WTC11 (cell line): ENCODE measurements around the gene WDR18. TPM values are rescaled to one million over a fixed set of nuclear protein-coding genes. Genes with fewer than 3 reads are reported as not detected.

ENCODE experiments used
- ATAC-seq: fragments of 200-7000 bp; cut with Tn5 transposase; 2 replicates; pipeline ENCODE4 v1.10.0; 2021; ENCODE audit warnings: mild to moderate bottlenecking, moderate library complexity
- CTCF ChIA-PET: fragments of 300-600 bp; sonication (Branson Sonifier 250); formaldehyde crosslinking; loops from one replicate; lab custom pipeline; 2021; ENCODE audit warnings: antibody characterized with exemption; lab: Charles Lee
- POLR2A ChIA-PET: fragments of 350-600 bp; sonication (Branson Sonifier 250); formaldehyde crosslinking; loops from one replicate; lab custom pipeline; 2021; ENCODE audit warnings: antibody characterized with exemption; lab: Charles Lee
- DNase-seq: peaks from one replicate; pipeline ENCODE4 v3.0.0; 2021; ENCODE audit warnings: low spot score
- H3K27ac Mint-ChIP-seq: 2 replicates; pipeline ENCODE4 v1.8.0; 2021; ENCODE audit warnings: mixed read lengths
- H3K27me3 Mint-ChIP-seq: 2 replicates; pipeline ENCODE4 v1.8.0; 2021; ENCODE audit warnings: low read depth, mild to moderate bottlenecking, moderate library complexity, mixed read lengths
- H3K36me3 Mint-ChIP-seq: 2 replicates; pipeline ENCODE4 v1.8.0; 2021; ENCODE audit warnings: mixed read lengths
- H3K4me1 Mint-ChIP-seq: 2 replicates; pipeline ENCODE4 v1.8.0; 2022; ENCODE audit warnings: mixed read lengths
- H3K4me3 Mint-ChIP-seq: 2 replicates; pipeline ENCODE4 v1.8.0; 2021; ENCODE audit warnings: mild to moderate bottlenecking, moderate library complexity, mixed read lengths
- H3K9me3 Mint-ChIP-seq: 2 replicates; pipeline ENCODE4 v1.8.0; 2021; ENCODE audit warnings: mixed read lengths
- ATF1 ChIP-seq: sonication (generic); formaldehyde crosslinking; IDR thresholded peaks from 2 replicates; pipeline ENCODE4 v1.8.1; 2023; ENCODE audit warnings: mild to moderate bottlenecking, moderate library complexity, missing genetic modification reagents
- CREB1 ChIP-seq: sonication (generic); formaldehyde crosslinking; IDR thresholded peaks from 2 replicates; pipeline ENCODE4 v1.8.0; 2023; ENCODE audit warnings: mild to moderate bottlenecking, missing genetic modification reagents
- FOXK1 ChIP-seq: sonication (generic); formaldehyde crosslinking; IDR thresholded peaks from 2 replicates; pipeline ENCODE4 v1.8.0; 2022; ENCODE audit warnings: mild to moderate bottlenecking, moderate library complexity, missing genetic modification reagents
- MYBL2 ChIP-seq: sonication (generic); formaldehyde crosslinking; IDR thresholded peaks from 2 replicates; pipeline ENCODE4 v1.8.1; 2023; ENCODE audit warnings: mild to moderate bottlenecking, moderate library complexity, missing genetic modification reagents
- SMAD4 ChIP-seq: sonication (generic); formaldehyde crosslinking; IDR thresholded peaks from 2 replicates; pipeline ENCODE4 v1.8.0; 2022; ENCODE audit warnings: mild to moderate bottlenecking, missing genetic modification reagents
- SP1 ChIP-seq: sonication (generic); formaldehyde crosslinking; conservative IDR thresholded peaks from 2 replicates; pipeline ENCODE4 v1.8.1; 2022; ENCODE audit warnings: missing genetic modification reagents
- ZNF423 ChIP-seq: fragments of 250-450 bp; sonication (Bioruptor Pico); IDR thresholded peaks from 2 replicates; pipeline ENCODE4 v2.1.2; 2022; ENCODE audit warnings: mild to moderate bottlenecking, moderate library complexity
- total RNA-seq: library from RNA; stranded (reverse); gene quantifications from 3 replicates; pipeline ENCODE4 v1.2.3, GENCODE V29; 2021
- TF ChIP-seq, protein P1 (sequence below): sonication (generic); formaldehyde crosslinking; IDR thresholded peaks from 2 replicates; pipeline ENCODE4 v1.8.1; 2023; ENCODE audit warnings: mild to moderate bottlenecking, missing genetic modification reagents, borderline replicate concordance
- TF ChIP-seq, protein P2 (sequence below): fragments of 200-600 bp; IDR thresholded peaks from 2 replicates; pipeline ENCODE4 v1.8.0; 2022; ENCODE audit warnings: antibody characterized with exemption
- TF ChIP-seq, protein P3 (sequence below): sonication (generic); formaldehyde crosslinking; conservative IDR thresholded peaks from 2 replicates; pipeline ENCODE4 v1.8.1; 2023; ENCODE audit warnings: mild to moderate bottlenecking, low read depth, missing genetic modification reagents, moderate library complexity
- TF ChIP-seq, protein P4 (sequence below): sonication (generic); formaldehyde crosslinking; IDR thresholded peaks from 2 replicates; pipeline ENCODE4 v1.8.0; 2022; ENCODE audit warnings: mild to moderate bottlenecking, missing genetic modification reagents
- TF ChIP-seq, protein P5 (sequence below): fragments of 250-450 bp; sonication (Bioruptor Pico); IDR thresholded peaks from 2 replicates; pipeline ENCODE4 v1.8.0; 2021; ENCODE audit warnings: mild to moderate bottlenecking
- TF ChIP-seq, protein P6 (sequence below): sonication (generic); formaldehyde crosslinking; IDR thresholded peaks from 2 replicates; pipeline ENCODE4 v1.8.1; 2022; ENCODE audit warnings: mild to moderate bottlenecking, moderate library complexity, missing genetic modification reagents
- TF ChIP-seq, protein P7 (sequence below): fragments of 250-450 bp; sonication (Bioruptor Pico); IDR thresholded peaks from 2 replicates; pipeline ENCODE4 v1.9.0; 2021; ENCODE audit warnings: mild to moderate bottlenecking, borderline replicate concordance
- TF ChIP-seq, protein P8 (sequence below): sonication (generic); formaldehyde crosslinking; IDR thresholded peaks from 2 replicates; pipeline ENCODE4 v1.8.1; 2023; ENCODE audit warnings: mild to moderate bottlenecking, missing genetic modification reagents, moderate library complexity

WDR18 gene
- total RNA-seq, 1 experiment from 2014 or later, result 140 TPM

DNA sequence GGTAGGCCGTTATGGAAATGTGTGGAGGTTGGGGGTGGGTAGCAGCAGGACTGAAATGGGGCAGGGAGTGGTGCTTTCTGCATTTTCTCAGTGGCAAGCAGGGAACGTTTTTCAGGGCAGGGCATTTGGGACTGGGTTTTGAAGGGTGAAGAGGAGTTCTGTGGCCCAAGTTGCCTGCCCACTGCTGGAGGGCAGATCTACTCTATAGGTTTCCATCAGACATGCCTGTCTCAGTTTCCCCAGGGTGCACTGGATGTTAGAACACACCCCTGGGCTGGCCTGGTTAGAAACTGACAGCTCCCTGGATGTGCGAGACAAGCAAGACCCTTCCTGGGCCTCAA is 15.2 kb downstream of the WDR18 start (continued):
- TF ChIP-seq, protein P1, sequence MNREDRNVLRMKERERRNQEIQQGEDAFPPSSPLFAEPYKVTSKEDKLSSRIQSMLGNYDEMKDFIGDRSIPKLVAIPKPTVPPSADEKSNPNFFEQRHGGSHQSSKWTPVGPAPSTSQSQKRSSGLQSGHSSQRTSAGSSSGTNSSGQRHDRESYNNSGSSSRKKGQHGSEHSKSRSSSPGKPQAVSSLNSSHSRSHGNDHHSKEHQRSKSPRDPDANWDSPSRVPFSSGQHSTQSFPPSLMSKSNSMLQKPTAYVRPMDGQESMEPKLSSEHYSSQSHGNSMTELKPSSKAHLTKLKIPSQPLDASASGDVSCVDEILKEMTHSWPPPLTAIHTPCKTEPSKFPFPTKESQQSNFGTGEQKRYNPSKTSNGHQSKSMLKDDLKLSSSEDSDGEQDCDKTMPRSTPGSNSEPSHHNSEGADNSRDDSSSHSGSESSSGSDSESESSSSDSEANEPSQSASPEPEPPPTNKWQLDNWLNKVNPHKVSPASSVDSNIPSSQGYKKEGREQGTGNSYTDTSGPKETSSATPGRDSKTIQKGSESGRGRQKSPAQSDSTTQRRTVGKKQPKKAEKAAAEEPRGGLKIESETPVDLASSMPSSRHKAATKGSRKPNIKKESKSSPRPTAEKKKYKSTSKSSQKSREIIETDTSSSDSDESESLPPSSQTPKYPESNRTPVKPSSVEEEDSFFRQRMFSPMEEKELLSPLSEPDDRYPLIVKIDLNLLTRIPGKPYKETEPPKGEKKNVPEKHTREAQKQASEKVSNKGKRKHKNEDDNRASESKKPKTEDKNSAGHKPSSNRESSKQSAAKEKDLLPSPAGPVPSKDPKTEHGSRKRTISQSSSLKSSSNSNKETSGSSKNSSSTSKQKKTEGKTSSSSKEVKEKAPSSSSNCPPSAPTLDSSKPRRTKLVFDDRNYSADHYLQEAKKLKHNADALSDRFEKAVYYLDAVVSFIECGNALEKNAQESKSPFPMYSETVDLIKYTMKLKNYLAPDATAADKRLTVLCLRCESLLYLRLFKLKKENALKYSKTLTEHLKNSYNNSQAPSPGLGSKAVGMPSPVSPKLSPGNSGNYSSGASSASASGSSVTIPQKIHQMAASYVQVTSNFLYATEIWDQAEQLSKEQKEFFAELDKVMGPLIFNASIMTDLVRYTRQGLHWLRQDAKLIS (CRISPR knock-in tag), result no peak
- TF ChIP-seq MYBL2, result no peak
- TF ChIP-seq SMAD4 (CRISPR knock-in tag), result no peak
- TF ChIP-seq, protein P2, sequence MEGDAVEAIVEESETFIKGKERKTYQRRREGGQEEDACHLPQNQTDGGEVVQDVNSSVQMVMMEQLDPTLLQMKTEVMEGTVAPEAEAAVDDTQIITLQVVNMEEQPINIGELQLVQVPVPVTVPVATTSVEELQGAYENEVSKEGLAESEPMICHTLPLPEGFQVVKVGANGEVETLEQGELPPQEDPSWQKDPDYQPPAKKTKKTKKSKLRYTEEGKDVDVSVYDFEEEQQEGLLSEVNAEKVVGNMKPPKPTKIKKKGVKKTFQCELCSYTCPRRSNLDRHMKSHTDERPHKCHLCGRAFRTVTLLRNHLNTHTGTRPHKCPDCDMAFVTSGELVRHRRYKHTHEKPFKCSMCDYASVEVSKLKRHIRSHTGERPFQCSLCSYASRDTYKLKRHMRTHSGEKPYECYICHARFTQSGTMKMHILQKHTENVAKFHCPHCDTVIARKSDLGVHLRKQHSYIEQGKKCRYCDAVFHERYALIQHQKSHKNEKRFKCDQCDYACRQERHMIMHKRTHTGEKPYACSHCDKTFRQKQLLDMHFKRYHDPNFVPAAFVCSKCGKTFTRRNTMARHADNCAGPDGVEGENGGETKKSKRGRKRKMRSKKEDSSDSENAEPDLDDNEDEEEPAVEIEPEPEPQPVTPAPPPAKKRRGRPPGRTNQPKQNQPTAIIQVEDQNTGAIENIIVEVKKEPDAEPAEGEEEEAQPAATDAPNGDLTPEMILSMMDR, result no peak
- TF ChIP-seq, protein P3, sequence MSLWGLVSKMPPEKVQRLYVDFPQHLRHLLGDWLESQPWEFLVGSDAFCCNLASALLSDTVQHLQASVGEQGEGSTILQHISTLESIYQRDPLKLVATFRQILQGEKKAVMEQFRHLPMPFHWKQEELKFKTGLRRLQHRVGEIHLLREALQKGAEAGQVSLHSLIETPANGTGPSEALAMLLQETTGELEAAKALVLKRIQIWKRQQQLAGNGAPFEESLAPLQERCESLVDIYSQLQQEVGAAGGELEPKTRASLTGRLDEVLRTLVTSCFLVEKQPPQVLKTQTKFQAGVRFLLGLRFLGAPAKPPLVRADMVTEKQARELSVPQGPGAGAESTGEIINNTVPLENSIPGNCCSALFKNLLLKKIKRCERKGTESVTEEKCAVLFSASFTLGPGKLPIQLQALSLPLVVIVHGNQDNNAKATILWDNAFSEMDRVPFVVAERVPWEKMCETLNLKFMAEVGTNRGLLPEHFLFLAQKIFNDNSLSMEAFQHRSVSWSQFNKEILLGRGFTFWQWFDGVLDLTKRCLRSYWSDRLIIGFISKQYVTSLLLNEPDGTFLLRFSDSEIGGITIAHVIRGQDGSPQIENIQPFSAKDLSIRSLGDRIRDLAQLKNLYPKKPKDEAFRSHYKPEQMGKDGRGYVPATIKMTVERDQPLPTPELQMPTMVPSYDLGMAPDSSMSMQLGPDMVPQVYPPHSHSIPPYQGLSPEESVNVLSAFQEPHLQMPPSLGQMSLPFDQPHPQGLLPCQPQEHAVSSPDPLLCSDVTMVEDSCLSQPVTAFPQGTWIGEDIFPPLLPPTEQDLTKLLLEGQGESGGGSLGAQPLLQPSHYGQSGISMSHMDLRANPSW, result no peak
- TF ChIP-seq, all 79 proteins: peak for 0

DNA sequence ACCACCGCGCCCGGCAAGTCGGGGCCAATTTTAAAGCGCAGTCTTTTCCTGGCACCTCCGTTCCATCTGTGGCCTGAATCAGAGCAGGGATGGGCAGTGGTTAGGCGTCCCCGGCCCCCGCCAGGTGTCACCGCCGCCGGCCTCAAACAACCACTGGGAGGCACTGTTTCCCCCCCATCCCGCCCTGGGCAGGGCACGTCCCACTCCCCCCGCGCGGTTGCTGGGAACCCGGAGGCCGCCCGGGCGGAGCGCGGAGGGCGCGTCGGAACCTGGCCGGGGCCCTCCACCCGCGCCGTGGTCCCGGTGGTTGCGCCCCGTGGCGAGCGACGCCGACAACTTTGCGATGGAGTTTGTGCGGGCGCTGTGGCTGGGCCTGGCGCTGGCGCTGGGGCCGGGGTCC is 15.9 kb downstream of the WDR18 start, which contains the start of gene GRIN3B:
Gene GRIN3B (plus strand): TSS at position 325 of the 400 bp plus-strand sequence. CDS start 19 bp downstream, at position 344.
- H3K4me3 Mint-ChIP-seq, result peak within 1 kb of the TSS; percentile 64
- H3K9me3 Mint-ChIP-seq, result no peaks in the 10 kb centered on the region
- ATAC-seq (peak; percentile 51), DNase-seq (peak; percentile 90)
- peaks cover 5% of the 10 kb centered on the region; the same call in 1 of the 2 replicates for H3K4me1 Mint-ChIP-seq
- no peak within 1 kb of the TSS for H3K27ac Mint-ChIP-seq
- ChIA-PET CTCF (interaction anchor here (1.1 to 1.7 kb wide), 4 partner anchors 19 to 244 kb away, joined by 3 to 4 read pairs (median 3); no protein-coding TSS in a partner anchor), POLR2A (no interaction called here)
- H3K36me3 Mint-ChIP-seq, result no peaks in the 10 kb centered on the region
- H3K27me3 Mint-ChIP-seq, result peaks cover 49% of the 10 kb centered on the region
- TF ChIP-seq, protein P2, result peak; percentile 65; the same call in 1 of the 2 replicates
- TF ChIP-seq, protein P4, sequence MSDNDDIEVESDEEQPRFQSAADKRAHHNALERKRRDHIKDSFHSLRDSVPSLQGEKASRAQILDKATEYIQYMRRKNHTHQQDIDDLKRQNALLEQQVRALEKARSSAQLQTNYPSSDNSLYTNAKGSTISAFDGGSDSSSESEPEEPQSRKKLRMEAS (CRISPR knock-in tag), result no peak
- 0 out of 2 replicates have a peak, but pooled peaks have one; percentile 14 for TF ChIP-seq FOXK1 (CRISPR knock-in tag)
- TF ChIP-seq, protein P5, sequence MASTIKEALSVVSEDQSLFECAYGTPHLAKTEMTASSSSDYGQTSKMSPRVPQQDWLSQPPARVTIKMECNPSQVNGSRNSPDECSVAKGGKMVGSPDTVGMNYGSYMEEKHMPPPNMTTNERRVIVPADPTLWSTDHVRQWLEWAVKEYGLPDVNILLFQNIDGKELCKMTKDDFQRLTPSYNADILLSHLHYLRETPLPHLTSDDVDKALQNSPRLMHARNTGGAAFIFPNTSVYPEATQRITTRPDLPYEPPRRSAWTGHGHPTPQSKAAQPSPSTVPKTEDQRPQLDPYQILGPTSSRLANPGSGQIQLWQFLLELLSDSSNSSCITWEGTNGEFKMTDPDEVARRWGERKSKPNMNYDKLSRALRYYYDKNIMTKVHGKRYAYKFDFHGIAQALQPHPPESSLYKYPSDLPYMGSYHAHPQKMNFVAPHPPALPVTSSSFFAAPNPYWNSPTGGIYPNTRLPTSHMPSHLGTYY (CRISPR knock-in tag), result no peak
- TF ChIP-seq ZNF423 (CRISPR knock-in tag), result no peak
- TF ChIP-seq ATF1, result no peak
- TF ChIP-seq, protein P6, sequence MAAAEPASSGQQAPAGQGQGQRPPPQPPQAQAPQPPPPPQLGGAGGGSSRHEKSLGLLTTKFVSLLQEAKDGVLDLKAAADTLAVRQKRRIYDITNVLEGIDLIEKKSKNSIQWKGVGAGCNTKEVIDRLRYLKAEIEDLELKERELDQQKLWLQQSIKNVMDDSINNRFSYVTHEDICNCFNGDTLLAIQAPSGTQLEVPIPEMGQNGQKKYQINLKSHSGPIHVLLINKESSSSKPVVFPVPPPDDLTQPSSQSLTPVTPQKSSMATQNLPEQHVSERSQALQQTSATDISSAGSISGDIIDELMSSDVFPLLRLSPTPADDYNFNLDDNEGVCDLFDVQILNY (CRISPR knock-in tag), result no peak
- TF ChIP-seq SP1 (CRISPR knock-in tag), result 0 out of 2 replicates have a peak, but pooled peaks have one; percentile 12
- TF ChIP-seq, protein P7, sequence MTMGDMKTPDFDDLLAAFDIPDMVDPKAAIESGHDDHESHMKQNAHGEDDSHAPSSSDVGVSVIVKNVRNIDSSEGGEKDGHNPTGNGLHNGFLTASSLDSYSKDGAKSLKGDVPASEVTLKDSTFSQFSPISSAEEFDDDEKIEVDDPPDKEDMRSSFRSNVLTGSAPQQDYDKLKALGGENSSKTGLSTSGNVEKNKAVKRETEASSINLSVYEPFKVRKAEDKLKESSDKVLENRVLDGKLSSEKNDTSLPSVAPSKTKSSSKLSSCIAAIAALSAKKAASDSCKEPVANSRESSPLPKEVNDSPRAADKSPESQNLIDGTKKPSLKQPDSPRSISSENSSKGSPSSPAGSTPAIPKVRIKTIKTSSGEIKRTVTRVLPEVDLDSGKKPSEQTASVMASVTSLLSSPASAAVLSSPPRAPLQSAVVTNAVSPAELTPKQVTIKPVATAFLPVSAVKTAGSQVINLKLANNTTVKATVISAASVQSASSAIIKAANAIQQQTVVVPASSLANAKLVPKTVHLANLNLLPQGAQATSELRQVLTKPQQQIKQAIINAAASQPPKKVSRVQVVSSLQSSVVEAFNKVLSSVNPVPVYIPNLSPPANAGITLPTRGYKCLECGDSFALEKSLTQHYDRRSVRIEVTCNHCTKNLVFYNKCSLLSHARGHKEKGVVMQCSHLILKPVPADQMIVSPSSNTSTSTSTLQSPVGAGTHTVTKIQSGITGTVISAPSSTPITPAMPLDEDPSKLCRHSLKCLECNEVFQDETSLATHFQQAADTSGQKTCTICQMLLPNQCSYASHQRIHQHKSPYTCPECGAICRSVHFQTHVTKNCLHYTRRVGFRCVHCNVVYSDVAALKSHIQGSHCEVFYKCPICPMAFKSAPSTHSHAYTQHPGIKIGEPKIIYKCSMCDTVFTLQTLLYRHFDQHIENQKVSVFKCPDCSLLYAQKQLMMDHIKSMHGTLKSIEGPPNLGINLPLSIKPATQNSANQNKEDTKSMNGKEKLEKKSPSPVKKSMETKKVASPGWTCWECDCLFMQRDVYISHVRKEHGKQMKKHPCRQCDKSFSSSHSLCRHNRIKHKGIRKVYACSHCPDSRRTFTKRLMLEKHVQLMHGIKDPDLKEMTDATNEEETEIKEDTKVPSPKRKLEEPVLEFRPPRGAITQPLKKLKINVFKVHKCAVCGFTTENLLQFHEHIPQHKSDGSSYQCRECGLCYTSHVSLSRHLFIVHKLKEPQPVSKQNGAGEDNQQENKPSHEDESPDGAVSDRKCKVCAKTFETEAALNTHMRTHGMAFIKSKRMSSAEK (CRISPR knock-in tag), result no peak
- TF ChIP-seq, protein P8, sequence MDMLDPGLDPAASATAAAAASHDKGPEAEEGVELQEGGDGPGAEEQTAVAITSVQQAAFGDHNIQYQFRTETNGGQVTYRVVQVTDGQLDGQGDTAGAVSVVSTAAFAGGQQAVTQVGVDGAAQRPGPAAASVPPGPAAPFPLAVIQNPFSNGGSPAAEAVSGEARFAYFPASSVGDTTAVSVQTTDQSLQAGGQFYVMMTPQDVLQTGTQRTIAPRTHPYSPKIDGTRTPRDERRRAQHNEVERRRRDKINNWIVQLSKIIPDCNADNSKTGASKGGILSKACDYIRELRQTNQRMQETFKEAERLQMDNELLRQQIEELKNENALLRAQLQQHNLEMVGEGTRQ, result no peak
- no peak for TF ChIP-seq CREB1 (CRISPR knock-in tag)
